ENCODE data around the gene C1orf216.
A peak's percentile ranks its signal among the peaks of the same experiment; 100 is the strongest.
"Not testable (repeated sequence)": the region's sequence is repeated elsewhere in the genome, so short reads cannot be mapped to it uniquely, and the experiment has no call there.

The C1orf216 gene

GRCh38 chr1:35706846-35707600 lies 11.7 kb downstream of the C1orf216 start:
- Histone ChIP-seq H3K4me3 (ENCODE audit: low read depth in 1 of 5, low read length in 5 of 5) (peak overlapping the region in 3 of 5 donors; percentile 11 to 62 (median 49)), H3K9ac (ENCODE audit: low read length in 5 of 5) (no peak overlapping the region), H3K36me3 (ENCODE audit: control insufficient read depth in 5 of 5, insufficient read depth in 5 of 5, low read length in 5 of 5) (peaks cover 0 to 4% (median 0%) of the 10 kb centered on the region in 5 donors), H3K9me3 (ENCODE audit: control insufficient read depth in 5 of 5, low read length in 5 of 5) (no peaks in the 10 kb centered on the region), H3K4me1 (ENCODE audit: control insufficient read depth in 5 of 5, insufficient read depth in 5 of 5, low read length in 5 of 5) (peaks cover 0 to 15% (median 15%) of the 10 kb centered on the region in 5 donors), H3K27me3 (ENCODE audit: control insufficient read depth in 5 of 5, insufficient read depth in 4 of 5, low read length in 5 of 5) (peaks cover 18 to 31% (median 28%) of the 10 kb centered on the region in 5 donors), H3K27ac (ENCODE audit: low read depth, low read length) (no peak overlapping the region)

GRCh38 chr1:35702508-35702907 lies 16.2 kb downstream of the C1orf216 start:
- H3K9ac ChIP-seq (ENCODE audit: low read length in 5 of 5), result no peak overlapping the region
- H3K27me3 ChIP-seq (ENCODE audit: control insufficient read depth in 5 of 5, insufficient read depth in 4 of 5, low read length in 5 of 5), result peaks cover 24 to 41% (median 28%) of the 10 kb centered on the region in 5 donors
- H3K9me3 ChIP-seq (ENCODE audit: control insufficient read depth in 5 of 5, low read length in 5 of 5), result no peaks in the 10 kb centered on the region

GRCh38 chr1:35699152-35699551 lies 19.5 kb downstream of the C1orf216 start:
- H3K4me3 ChIP-seq (ENCODE audit: low read depth in 1 of 5, low read length in 5 of 5); H3K9ac ChIP-seq (ENCODE audit: low read length in 5 of 5); H3K9me3 ChIP-seq (ENCODE audit: control insufficient read depth in 5 of 5, low read length in 5 of 5); H3K4me1 ChIP-seq (ENCODE audit: control insufficient read depth in 5 of 5, insufficient read depth in 5 of 5, low read length in 5 of 5); H3K36me3 ChIP-seq (ENCODE audit: control insufficient read depth in 5 of 5, insufficient read depth in 5 of 5, low read length in 5 of 5); H3K27ac ChIP-seq (ENCODE audit: low read depth, low read length): not testable (repeated sequence)
- peaks cover 16 to 33% (median 26%) of the 10 kb centered on the region in 5 donors for H3K27me3 ChIP-seq (ENCODE audit: control insufficient read depth in 5 of 5, insufficient read depth in 4 of 5, low read length in 5 of 5)

More at GRCh38 chr1:35702508-35702907, 16.2 kb downstream of the C1orf216 start:
- Histone ChIP-seq H3K4me3 (ENCODE audit: low read depth in 1 of 5, low read length in 5 of 5) (no peak overlapping the region), H3K36me3 (ENCODE audit: control insufficient read depth in 5 of 5, insufficient read depth in 5 of 5, low read length in 5 of 5) (no peaks in the 10 kb centered on the region), H3K4me1 (ENCODE audit: control insufficient read depth in 5 of 5, insufficient read depth in 5 of 5, low read length in 5 of 5) (peaks cover 0 to 7% (median 4%) of the 10 kb centered on the region in 5 donors), H3K27ac (ENCODE audit: low read depth, low read length) (no peak overlapping the region)

- Histone ChIP-seq H3K27me3 (ENCODE audit: control insufficient read depth in 5 of 5, insufficient read depth in 4 of 5, low read length in 5 of 5) (peaks cover 4 to 6% (median 5%) of the 10 kb centered on the region in 5 donors), H3K4me3 (ENCODE audit: low read depth in 1 of 5, low read length in 5 of 5) (no peak overlapping the region), H3K27ac (ENCODE audit: low read depth, low read length) (no peak overlapping the region), H3K9me3 (ENCODE audit: control insufficient read depth in 5 of 5, low read length in 5 of 5) (no peaks in the 10 kb centered on the region), H3K4me1 (ENCODE audit: control insufficient read depth in 5 of 5, insufficient read depth in 5 of 5, low read length in 5 of 5) (no peaks in the 10 kb centered on the region), H3K9ac (ENCODE audit: low read length in 5 of 5) (no peak overlapping the region), H3K36me3 (ENCODE audit: control insufficient read depth in 5 of 5, insufficient read depth in 5 of 5, low read length in 5 of 5) (no peaks in the 10 kb centered on the region)
These were observed 26.4 kb downstream of the C1orf216 start for GRCh38 chr1:35692317-35692716.

- H3K27me3 ChIP-seq (ENCODE audit: control insufficient read depth in 5 of 5, insufficient read depth in 4 of 5, low read length in 5 of 5), result peaks cover 4 to 10% (median 6%) of the 10 kb centered on the region in 5 donors
- H3K9me3 ChIP-seq (ENCODE audit: control insufficient read depth in 5 of 5, low read length in 5 of 5), result no peaks in the 10 kb centered on the region
These were observed 27.0 kb downstream of the C1orf216 start for GRCh38 chr1:35691571-35692220.

DNA sequence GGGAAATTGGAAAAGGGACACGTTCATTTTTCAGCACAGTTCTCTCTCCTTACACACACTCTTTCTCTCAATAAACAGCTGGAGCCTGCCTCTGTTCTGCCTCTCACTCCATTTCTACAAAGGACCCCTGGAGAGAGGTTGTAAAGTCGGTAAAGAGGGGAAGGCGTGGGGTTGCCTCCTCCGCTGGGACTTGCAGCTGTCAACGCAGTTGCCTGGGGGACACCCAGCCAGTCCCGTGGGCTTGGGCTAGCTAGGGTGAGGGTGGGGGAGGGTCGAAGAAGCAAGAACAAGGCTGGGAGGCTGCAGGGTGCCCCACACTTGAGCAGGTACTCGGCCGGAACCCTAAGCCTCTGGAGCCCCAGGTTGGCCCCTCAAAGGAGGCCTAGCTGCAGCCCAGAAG lies 27.6 kb downstream of the C1orf216 start:
- Histone ChIP-seq H3K27ac (ENCODE audit: low read depth, low read length) (no peak overlapping the region), H3K4me3 (ENCODE audit: low read depth in 1 of 5, low read length in 5 of 5) (no peak overlapping the region), H3K36me3 (ENCODE audit: control insufficient read depth in 5 of 5, insufficient read depth in 5 of 5, low read length in 5 of 5) (no peaks in the 10 kb centered on the region), H3K9me3 (ENCODE audit: control insufficient read depth in 5 of 5, low read length in 5 of 5) (no peaks in the 10 kb centered on the region), H3K27me3 (ENCODE audit: control insufficient read depth in 5 of 5, insufficient read depth in 4 of 5, low read length in 5 of 5) (peaks cover 1 to 12% (median 6%) of the 10 kb centered on the region in 5 donors), H3K9ac (ENCODE audit: low read length in 5 of 5) (no peak overlapping the region), H3K4me1 (ENCODE audit: control insufficient read depth in 5 of 5, insufficient read depth in 5 of 5, low read length in 5 of 5) (no peaks in the 10 kb centered on the region)

More at GRCh38 chr1:35691571-35692220, 27.0 kb downstream of the C1orf216 start:
- H3K27ac ChIP-seq (ENCODE audit: low read depth, low read length), result no peak overlapping the region
- no peak overlapping the region for H3K9ac ChIP-seq (ENCODE audit: low read length in 5 of 5)
- H3K4me3 ChIP-seq (ENCODE audit: low read depth in 1 of 5, low read length in 5 of 5), result no peak overlapping the region
- H3K4me1 ChIP-seq (ENCODE audit: control insufficient read depth in 5 of 5, insufficient read depth in 5 of 5, low read length in 5 of 5), result no peaks in the 10 kb centered on the region
- no peaks in the 10 kb centered on the region for H3K36me3 ChIP-seq (ENCODE audit: control insufficient read depth in 5 of 5, insufficient read depth in 5 of 5, low read length in 5 of 5)

- H3K27ac ChIP-seq (ENCODE audit: low read depth, low read length); H3K9ac ChIP-seq (ENCODE audit: low read length in 5 of 5); H3K4me3 ChIP-seq (ENCODE audit: low read depth in 1 of 5, low read length in 5 of 5); H3K9me3 ChIP-seq (ENCODE audit: control insufficient read depth in 5 of 5, low read length in 5 of 5); H3K36me3 ChIP-seq (ENCODE audit: control insufficient read depth in 5 of 5, insufficient read depth in 5 of 5, low read length in 5 of 5); H3K4me1 ChIP-seq (ENCODE audit: control insufficient read depth in 5 of 5, insufficient read depth in 5 of 5, low read length in 5 of 5): not testable (repeated sequence)
- H3K27me3 ChIP-seq (ENCODE audit: control insufficient read depth in 5 of 5, insufficient read depth in 4 of 5, low read length in 5 of 5), result peaks cover 0 to 12% (median 4%) of the 10 kb centered on the region in 5 donors
These were observed 28.6 kb downstream of the C1orf216 start for GRCh38 chr1:35690103-35690502.

DNA sequence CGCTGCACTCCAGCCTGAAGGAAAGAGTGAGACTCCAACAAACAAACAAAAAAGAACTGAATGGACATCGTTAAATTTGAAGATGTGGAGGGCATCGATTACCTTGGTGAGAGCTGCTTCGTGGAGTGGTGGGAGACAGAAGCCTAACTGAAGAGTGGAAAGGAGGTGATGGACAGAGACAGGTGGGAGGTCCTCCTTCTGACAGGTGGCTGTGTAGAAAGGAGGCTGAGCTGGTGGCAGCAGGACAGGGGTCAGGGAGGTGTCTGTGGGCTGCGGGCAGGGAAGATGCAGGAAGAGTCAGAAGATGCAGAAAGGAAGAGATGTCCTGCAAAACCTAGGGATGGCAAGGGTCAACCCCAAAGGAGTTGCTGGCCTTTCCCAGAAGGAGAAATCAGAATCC lies 30.5 kb downstream of the C1orf216 start:
- Histone ChIP-seq H3K4me1 (ENCODE audit: control insufficient read depth in 5 of 5, insufficient read depth in 5 of 5, low read length in 5 of 5) (no peaks in the 10 kb centered on the region), H3K9me3 (ENCODE audit: control insufficient read depth in 5 of 5, low read length in 5 of 5) (no peaks in the 10 kb centered on the region), H3K36me3 (ENCODE audit: control insufficient read depth in 5 of 5, insufficient read depth in 5 of 5, low read length in 5 of 5) (no peaks in the 10 kb centered on the region), H3K4me3 (ENCODE audit: low read depth in 1 of 5, low read length in 5 of 5) (no peak overlapping the region), H3K27me3 (ENCODE audit: control insufficient read depth in 5 of 5, insufficient read depth in 4 of 5, low read length in 5 of 5) (peaks cover 0 to 12% (median 5%) of the 10 kb centered on the region in 5 donors), H3K27ac (ENCODE audit: low read depth, low read length) (no peak overlapping the region), H3K9ac (ENCODE audit: low read length in 5 of 5) (no peak overlapping the region)

- Histone ChIP-seq H3K36me3 (ENCODE audit: control insufficient read depth in 5 of 5, insufficient read depth in 5 of 5, low read length in 5 of 5) (no peaks in the 10 kb centered on the region), H3K27ac (ENCODE audit: low read depth, low read length) (no peak overlapping the region), H3K4me1 (ENCODE audit: control insufficient read depth in 5 of 5, insufficient read depth in 5 of 5, low read length in 5 of 5) (no peaks in the 10 kb centered on the region), H3K4me3 (ENCODE audit: low read depth in 1 of 5, low read length in 5 of 5) (no peak overlapping the region), H3K27me3 (ENCODE audit: control insufficient read depth in 5 of 5, insufficient read depth in 4 of 5, low read length in 5 of 5) (peaks cover 0 to 8% (median 4%) of the 10 kb centered on the region in 5 donors), H3K9me3 (ENCODE audit: control insufficient read depth in 5 of 5, low read length in 5 of 5) (no peaks in the 10 kb centered on the region), H3K9ac (ENCODE audit: low read length in 5 of 5) (no peak overlapping the region)
These were observed 35.7 kb downstream of the C1orf216 start for GRCh38 chr1:35683012-35683411.

DNA sequence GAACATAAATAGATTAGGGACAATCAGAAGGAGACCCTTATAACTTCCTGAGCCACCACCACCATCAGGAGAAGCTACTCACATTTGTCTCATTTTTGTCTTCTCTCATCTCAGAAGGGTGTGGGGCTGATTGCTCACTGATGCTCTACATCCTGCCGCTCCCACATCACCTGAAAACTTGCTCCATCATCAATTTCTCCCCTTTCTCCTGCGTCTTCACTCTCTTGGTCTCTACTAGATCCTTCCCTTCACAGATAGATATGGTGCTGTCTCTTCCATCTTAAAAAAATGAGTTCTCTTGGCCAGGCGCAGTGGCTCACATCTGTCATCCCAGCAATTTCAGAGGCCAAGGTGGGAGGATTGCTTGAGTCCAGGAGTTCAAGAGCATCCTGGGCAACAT lies 38.4 kb downstream of the C1orf216 start:
- Histone ChIP-seq H3K27ac (ENCODE audit: low read depth, low read length) (no peak overlapping the region), H3K36me3 (ENCODE audit: control insufficient read depth in 5 of 5, insufficient read depth in 5 of 5, low read length in 5 of 5) (no peaks in the 10 kb centered on the region), H3K4me3 (ENCODE audit: low read depth in 1 of 5, low read length in 5 of 5) (no peak overlapping the region), H3K9ac (ENCODE audit: low read length in 5 of 5) (no peak overlapping the region), H3K9me3 (ENCODE audit: control insufficient read depth in 5 of 5, low read length in 5 of 5) (no peaks in the 10 kb centered on the region), H3K4me1 (ENCODE audit: control insufficient read depth in 5 of 5, insufficient read depth in 5 of 5, low read length in 5 of 5) (no peaks in the 10 kb centered on the region), H3K27me3 (ENCODE audit: control insufficient read depth in 5 of 5, insufficient read depth in 4 of 5, low read length in 5 of 5) (peaks cover 0 to 4% (median 3%) of the 10 kb centered on the region in 5 donors)

All from subcutaneous abdominal adipose tissue (tissue), 5 donors.